Panc1 (cell line): Measurements from ENCODE around the gene INPP5D. TPM values are rescaled to one million over a fixed set of nuclear protein-coding genes. Genes with fewer than 3 reads are reported as not detected.

Source experiments
- ATAC-seq: fragments of 200-7000 bp; cut with Tn5 transposase; 2 replicates; pipeline ENCODE4 v1.9.1; 2020; ENCODE audit warnings: mild to moderate bottlenecking, moderate library complexity
- BruUV-seq: library from RNA; stranded (reverse); fragments of 400-500 nt; replicated peaks from 2 replicates; lab custom pipeline; 2021; lab: Mats Ljungman, UMichigan
- CTCF ChIA-PET: fragments of 300-600 bp; sonication (Branson Sonifier 250); formaldehyde crosslinking; loops from one replicate; lab custom pipeline; 2022; ENCODE audit warnings: antibody characterized with exemption; lab: Charles Lee
- POLR2A ChIA-PET: fragments of 300-600 bp; sonication (Branson Sonifier 250); formaldehyde crosslinking; loops from one replicate; lab custom pipeline; 2022; ENCODE audit warnings: antibody characterized with exemption; lab: Charles Lee
- DNase-seq: peaks from one replicate; pipeline ENCODE4 v3.0.0-alpha.2; 2010; ENCODE audit warnings: low read depth, low spot score
- H3K27ac ChIP-seq: 2 replicates; pipeline ENCODE4 v1.5.1; 2011; ENCODE audit warnings: mild to moderate bottlenecking, low read length, inconsistent platforms
- H3K27me3 ChIP-seq: fragments of 200-500 bp; sonication (Bioruptor generic); 2 replicates; pipeline ENCODE4 v1.6.0; 2014; ENCODE audit warnings: low read length, inconsistent platforms; ENCODE audit not compliant: control insufficient read depth, insufficient read depth
- H3K36me3 ChIP-seq: fragments of 200-500 bp; sonication (Bioruptor generic); 2 replicates; pipeline ENCODE4 v1.5.1; 2014; ENCODE audit warnings: inconsistent platforms, mild to moderate bottlenecking, low read length, moderate library complexity; ENCODE audit not compliant: control insufficient read depth, insufficient read depth
- H3K4me1 ChIP-seq: 2 replicates; pipeline ENCODE4 v1.5.1; 2011; ENCODE audit warnings: inconsistent platforms, mild to moderate bottlenecking, low read length, moderate library complexity; ENCODE audit not compliant: control insufficient read depth, insufficient read depth
- H3K4me3 ChIP-seq, 2 experiments: 2 replicates each; pipeline ENCODE4 v1.5.1; 2011 to 2012; ENCODE audit warnings: low read depth in 2 of 2, low read length in 2 of 2, mild to moderate bottlenecking in 2 of 2, inconsistent platforms in 1 of 2, moderate library complexity in 1 of 2
- H3K9me3 ChIP-seq: fragments of 200-500 bp; sonication (Bioruptor generic); 2 replicates; pipeline ENCODE4 v1.5.1; 2014; ENCODE audit warnings: low read depth, mild to moderate bottlenecking, inconsistent platforms, low read length, moderate library complexity; ENCODE audit not compliant: control insufficient read depth, insufficient read depth
- CTCF ChIP-seq: fragments of 450-650 bp; IDR thresholded peaks from 2 replicates; pipeline ENCODE4 v1.5.1; 2017; ENCODE audit warnings: mild to moderate bottlenecking
- POLR2AphosphoS5 ChIP-seq: IDR thresholded peaks from 2 replicates; pipeline ENCODE4 v1.6.1; 2012; ENCODE audit warnings: mild to moderate bottlenecking, low read depth, low read length, moderate library complexity
- REST ChIP-seq, 2 experiments: IDR thresholded peaks; 2 replicates each; pipeline ENCODE4 v1.6.1; 2011 to 2012; ENCODE audit warnings: low read depth in 2 of 2, control low read depth in 1 of 2, low read length in 1 of 2, mild to moderate bottlenecking in 1 of 2, moderate library complexity in 1 of 2; ENCODE audit not compliant: insufficient read depth in 1 of 2
- SIN3A ChIP-seq: IDR thresholded peaks from 2 replicates; pipeline ENCODE4 v1.6.1; 2012; ENCODE audit warnings: low read depth, mild to moderate bottlenecking, low read length, moderate library complexity, borderline replicate concordance; ENCODE audit not compliant: insufficient read depth
- TCF7L2 ChIP-seq: IDR thresholded peaks from 2 replicates; pipeline ENCODE4 v1.6.1; 2011; ENCODE audit warnings: mild to moderate bottlenecking, low read depth, low read length, inconsistent platforms
- in situ Hi-C: cut with HindIII; loops from 2 replicates; pipeline ENCODE4 v1.10.0; 2016; ENCODE audit warnings: low sequenced_read_pairs, low pct_unique_long_range_greater_than_20kb
- intact Hi-C: fragments of 100-400 bp; cut with micrococcal nuclease; formaldehyde crosslinking; loops from one replicate; pipeline ENCODE4 v1.10.0; 2022; ENCODE audit not compliant: unreplicated experiment
- total RNA-seq: library from RNA; stranded (reverse); gene quantifications from one replicate; pipeline ENCODE4 v1.2.1, GENCODE V29; 2021; ENCODE audit not compliant: unreplicated experiment

INPP5D gene
- total RNA-seq, 1 experiment from 2014 or later: 0.39 TPM

GRCh38 chr2:233034091-233034882 lies 25.9 kb upstream of the INPP5D start:
- no TSS peak for BruUV-seq
- Histone ChIP-seq H3K4me1 (peaks cover 2% of the 10 kb centered on the region; the same call in 1 of the 2 replicates), H3K36me3 (no peaks in the 10 kb centered on the region), H3K9me3 (no peaks in the 10 kb centered on the region), H3K27ac (no peak overlapping the region), H3K27me3 (no peaks in the 10 kb centered on the region), H3K4me3 (no peak overlapping the region)
- in situ Hi-C loops (no loop called here), intact Hi-C loops (no loop called here)
- TF ChIP-seq SIN3A (no peak), POLR2AphosphoS5 (no peak), REST (IDR thresholded peaks at IDR 0.05; ENCODE audit: insufficient read depth in 1 of 2, low read depth in 2 of 2, low read length in 1 of 2) (no peak), TCF7L2 (no peak), CTCF (no peak)
- ATAC-seq (no peak), DNase-seq (no peak)
- ChIA-PET CTCF (no interaction called here), POLR2A (interaction anchor here (0.7 kb wide), 2 partner anchors 14 to 148 kb away, joined by 6 read pairs; no protein-coding TSS in a partner anchor)

- in situ Hi-C loops: no loop called here
- H3K27ac ChIP-seq: no peak overlapping the region
- H3K4me3 ChIP-seq: no peak overlapping the region
- intact Hi-C loops: no loop called here
- no peaks in the 10 kb centered on the region for H3K27me3 ChIP-seq
- ChIA-PET CTCF (no interaction called here), POLR2A (no interaction called here)
- H3K36me3 ChIP-seq: no peaks in the 10 kb centered on the region
- H3K9me3 ChIP-seq: no peaks in the 10 kb centered on the region
- no peak for ATAC-seq
- H3K4me1 ChIP-seq: no peaks in the 10 kb centered on the region
- no TSS peak for BruUV-seq
- no peak for TF ChIP-seq POLR2AphosphoS5
- DNase-seq: no peak
These were observed 24.5 kb upstream of the INPP5D start for GRCh38 chr2:233035426-233036161.
